ENCODE results near the gene F2.

GRCh38 chr11:46677991-46678740 is 40.8 kb upstream of the F2 start:
- TF ChIP-seq, protein P1, sequence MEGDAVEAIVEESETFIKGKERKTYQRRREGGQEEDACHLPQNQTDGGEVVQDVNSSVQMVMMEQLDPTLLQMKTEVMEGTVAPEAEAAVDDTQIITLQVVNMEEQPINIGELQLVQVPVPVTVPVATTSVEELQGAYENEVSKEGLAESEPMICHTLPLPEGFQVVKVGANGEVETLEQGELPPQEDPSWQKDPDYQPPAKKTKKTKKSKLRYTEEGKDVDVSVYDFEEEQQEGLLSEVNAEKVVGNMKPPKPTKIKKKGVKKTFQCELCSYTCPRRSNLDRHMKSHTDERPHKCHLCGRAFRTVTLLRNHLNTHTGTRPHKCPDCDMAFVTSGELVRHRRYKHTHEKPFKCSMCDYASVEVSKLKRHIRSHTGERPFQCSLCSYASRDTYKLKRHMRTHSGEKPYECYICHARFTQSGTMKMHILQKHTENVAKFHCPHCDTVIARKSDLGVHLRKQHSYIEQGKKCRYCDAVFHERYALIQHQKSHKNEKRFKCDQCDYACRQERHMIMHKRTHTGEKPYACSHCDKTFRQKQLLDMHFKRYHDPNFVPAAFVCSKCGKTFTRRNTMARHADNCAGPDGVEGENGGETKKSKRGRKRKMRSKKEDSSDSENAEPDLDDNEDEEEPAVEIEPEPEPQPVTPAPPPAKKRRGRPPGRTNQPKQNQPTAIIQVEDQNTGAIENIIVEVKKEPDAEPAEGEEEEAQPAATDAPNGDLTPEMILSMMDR (IDR thresholded peaks at IDR 0.05; ENCODE audit: low read depth, low read length) = peak; percentile 11
- TF ChIP-seq POLR2A (IDR thresholded peaks at IDR 0.05; ENCODE audit: extremely low read depth, insufficient read length) (no peak), MAX (IDR thresholded peaks at IDR 0.05; ENCODE audit: low read depth, low read length) (no peak)
